GM19452 (cell line): Measurements from ENCODE around the gene TPSB2.
"Not testable (repeated sequence)": the region's sequence is repeated elsewhere in the genome, so short reads cannot be mapped to it uniquely, and the experiment has no call there.

Experiments
- ATAC-seq: cut with Tn5 transposase; IDR thresholded peaks from one replicate; pipeline ENCODE4 v1.9.1; 2021; ENCODE audit not compliant: unreplicated experiment

Gene TPSB2

GRCh38 chr16:1206786-1207185 is 23.2 kb downstream of the TPSB2 start:
- ATAC-seq, result no peak

GRCh38 chr16:1206326-1206725 is 23.7 kb downstream of the TPSB2 start:
- ATAC-seq, result no peak

- no peak for ATAC-seq
Measured at GRCh38 chr16:1204933-1205332, 25.1 kb downstream of the TPSB2 start.

- ATAC-seq, result no peak
Measured at GRCh38 chr16:1202274-1202673, 27.7 kb downstream of the TPSB2 start.

- ATAC-seq, result no peak
Measured at GRCh38 chr16:1201444-1201843, 28.5 kb downstream of the TPSB2 start.

GRCh38 chr16:1200014-1200627 is 29.9 kb downstream of the TPSB2 start:
- ATAC-seq, result no peak

GRCh38 chr16:1199347-1200013 is 30.5 kb downstream of the TPSB2 start:
- ATAC-seq, result no peak

- not testable (repeated sequence) for ATAC-seq
Measured at GRCh38 chr16:1198671-1199346, 31.2 kb downstream of the TPSB2 start.

- no peak for ATAC-seq
Measured at GRCh38 chr16:1198194-1198593, 31.8 kb downstream of the TPSB2 start.

GRCh38 chr16:1197237-1197866 is 32.6 kb downstream of the TPSB2 start:
- no peak for ATAC-seq

- no peak for ATAC-seq
Measured at GRCh38 chr16:1196494-1196893, 33.5 kb downstream of the TPSB2 start.

GRCh38 chr16:1195393-1195666 is 34.7 kb downstream of the TPSB2 start:
- ATAC-seq, result no peak

- no peak for ATAC-seq
Measured at GRCh38 chr16:1194665-1195392, 35.2 kb downstream of the TPSB2 start.

GRCh38 chr16:1193825-1194581 is 36.0 kb downstream of the TPSB2 start:
- ATAC-seq, result no peak

- no peak for ATAC-seq
Measured at GRCh38 chr16:1193143-1193824, 36.7 kb downstream of the TPSB2 start.

- ATAC-seq, result no peak
Measured at GRCh38 chr16:1192384-1193073, 37.5 kb downstream of the TPSB2 start.

- not testable (repeated sequence) for ATAC-seq
Measured at GRCh38 chr16:1190789-1191188, 39.2 kb downstream of the TPSB2 start.

- ATAC-seq, result no peak
Measured at GRCh38 chr16:1189455-1189854, 40.5 kb downstream of the TPSB2 start.

GRCh38 chr16:1188432-1189189 is 41.4 kb downstream of the TPSB2 start:
- ATAC-seq, result no peak
